IPS-11a (cell line): Measurements from ENCODE around the gene OAS3.

ENCODE experiments used
- H3K4me3 ChIP-seq: one replicate; pipeline ENCODE4 v1.5.1; 2013; ENCODE audit warnings: low read depth, low read length, control low read depth

The OAS3 gene

DNA sequence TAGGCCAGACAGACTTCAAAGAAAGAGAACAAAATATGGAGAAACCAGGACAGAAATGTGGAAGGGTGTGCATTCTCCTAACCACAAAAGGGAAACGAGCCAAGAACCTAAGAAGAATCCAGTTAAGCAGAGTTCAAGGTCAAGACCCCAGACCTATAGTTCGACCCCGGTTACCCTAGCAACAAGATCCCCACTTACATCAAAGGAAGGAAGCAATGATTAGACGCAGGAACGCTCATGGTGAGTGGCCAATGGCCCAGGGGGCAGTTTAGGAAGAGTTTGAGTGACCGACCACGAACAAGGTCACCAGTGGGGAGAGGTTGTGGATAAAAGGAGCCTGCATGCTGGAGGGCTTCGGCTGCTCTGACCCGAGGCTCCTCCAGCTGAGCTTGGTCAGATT is 76.3 kb downstream of the OAS3 start:
- H3K4me3 ChIP-seq: no peak overlapping the region

- H3K4me3 ChIP-seq: no peak overlapping the region
These were observed 78.5 kb downstream of the OAS3 start for GRCh38 chr12:113016796-113017195.

GRCh38 chr12:113019025-113019424 is 80.8 kb downstream of the OAS3 start:
- no peak overlapping the region for H3K4me3 ChIP-seq

- H3K4me3 ChIP-seq: no peak overlapping the region
These were observed 83.2 kb downstream of the OAS3 start for GRCh38 chr12:113021500-113021899.
